ENCODE data around the gene NME3. TPM values are rescaled to one million over a fixed set of nuclear protein-coding genes. Genes with fewer than 3 reads are reported as not detected.
"Not testable (repeated sequence)": the region's sequence is repeated elsewhere in the genome, so short reads cannot be mapped to it uniquely, and the experiment has no call there.

The NME3 gene
- polyA plus RNA-seq = 10 to 100 TPM; 60.5 to 88.3 (median 79.7) TPM

DNA sequence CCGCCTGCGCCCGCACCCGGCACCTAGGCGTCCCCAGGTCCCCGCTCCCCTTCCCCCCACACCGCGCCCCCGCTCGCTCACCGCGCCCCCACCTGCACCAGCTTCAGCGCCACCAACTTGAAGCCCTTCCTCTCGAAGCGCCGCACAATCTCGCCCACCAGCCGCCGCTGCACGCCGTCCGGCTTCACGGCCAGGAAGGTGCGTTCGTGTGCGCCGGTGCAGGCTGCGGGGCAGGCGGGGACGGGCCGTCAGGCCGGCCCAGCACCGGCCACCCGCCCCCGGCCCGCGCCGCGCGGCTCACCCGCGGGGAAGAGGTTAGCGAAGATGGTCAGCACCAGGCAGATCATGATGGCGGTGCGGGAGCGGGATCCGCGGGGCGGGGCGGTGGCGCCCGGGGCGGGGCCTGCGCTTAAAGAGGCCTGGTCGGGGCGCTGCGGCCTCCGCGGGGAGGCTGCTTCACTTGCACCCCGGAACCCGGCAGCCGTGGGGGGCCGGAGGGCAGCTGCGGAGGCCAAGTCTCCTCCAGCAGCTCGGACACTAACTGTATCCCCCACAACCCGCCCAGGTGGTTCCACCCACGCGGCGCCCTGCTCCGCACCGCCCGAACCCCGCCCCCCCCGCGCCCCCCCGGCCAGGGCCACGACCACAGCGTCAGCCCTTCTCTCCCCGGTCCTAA lies at the start of gene NME3:
Gene NME3 (minus strand): TSS at position 356 of the 676 bp plus-strand sequence. CDS start 9 bp downstream, at position 347.
- WGBS, 3 donors = 1% methylated on average over 43 to 79 of the region's 79 CpGs
- no peak within 1 kb of the TSS for H3K27ac ChIP-seq (ENCODE audit: low read depth, low read length)

DNA sequence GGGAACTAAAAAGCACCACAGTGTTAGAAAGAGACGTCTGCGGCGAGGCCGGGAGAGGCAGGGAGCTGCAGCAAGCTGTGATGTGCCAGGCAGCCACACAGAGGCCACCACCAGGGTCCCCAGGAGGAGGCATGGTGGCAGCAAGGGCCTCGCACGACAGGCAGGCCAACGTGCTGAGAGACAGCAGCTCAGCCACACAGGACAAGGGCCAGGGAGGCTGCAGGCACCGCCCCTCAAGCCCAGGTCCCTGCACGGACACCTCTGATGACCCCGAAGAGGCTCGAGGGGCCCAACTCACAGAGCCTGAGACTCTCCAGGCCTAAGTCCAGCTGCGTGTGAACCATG lies 49.6 kb upstream of the NME3 start:
- WGBS, 3 donors = 89 to 94% (median 91%) methylated on average over 11 to 12 of the region's 12 CpGs
- H3K27ac ChIP-seq (ENCODE audit: low read depth, low read length) = no peak overlapping the region

DNA sequence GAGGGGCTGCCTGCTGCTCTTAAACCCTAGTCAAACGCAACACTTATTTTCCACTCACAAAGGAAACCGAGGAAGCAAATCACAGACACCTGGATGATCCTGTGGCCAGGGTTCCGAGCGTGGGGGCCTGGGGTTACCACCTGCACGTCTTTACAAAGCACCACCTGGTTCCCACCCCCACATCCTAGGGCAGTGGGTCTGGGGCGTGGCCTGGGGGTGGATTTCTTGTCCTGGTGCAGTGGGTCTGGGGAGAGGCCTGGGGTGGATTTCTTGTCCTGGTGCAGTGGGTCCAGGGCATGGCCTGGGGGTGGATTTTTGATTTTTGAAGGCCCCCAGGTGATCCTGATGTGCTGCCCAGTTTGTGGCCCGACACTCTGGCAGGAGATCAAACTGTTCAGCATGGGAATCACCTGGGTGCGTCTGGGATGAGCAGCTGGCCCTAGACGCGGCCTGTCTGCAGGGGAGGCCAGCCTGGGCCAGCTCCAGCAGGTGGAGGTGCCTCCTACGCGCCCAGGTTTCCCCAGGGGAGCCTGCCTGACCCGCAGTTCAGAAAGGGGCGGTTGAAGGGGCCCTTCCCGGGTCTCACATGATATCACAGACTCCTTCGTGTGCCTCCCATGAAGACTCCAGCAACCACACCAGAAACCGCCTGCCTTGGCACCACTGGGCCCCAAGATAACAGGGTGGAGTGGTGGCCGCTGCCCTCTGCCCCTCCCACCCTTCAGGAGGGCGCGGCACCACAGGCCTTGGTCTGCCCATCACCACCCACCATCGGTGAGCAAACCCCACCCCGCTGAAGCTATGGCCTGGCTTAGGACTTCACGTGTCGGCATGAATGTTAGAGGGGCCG lies 49.0 kb upstream of the NME3 start:
- 90 to 91% (median 91%) methylated on average over 25 of the region's 25 CpGs for WGBS, 3 donors

DNA sequence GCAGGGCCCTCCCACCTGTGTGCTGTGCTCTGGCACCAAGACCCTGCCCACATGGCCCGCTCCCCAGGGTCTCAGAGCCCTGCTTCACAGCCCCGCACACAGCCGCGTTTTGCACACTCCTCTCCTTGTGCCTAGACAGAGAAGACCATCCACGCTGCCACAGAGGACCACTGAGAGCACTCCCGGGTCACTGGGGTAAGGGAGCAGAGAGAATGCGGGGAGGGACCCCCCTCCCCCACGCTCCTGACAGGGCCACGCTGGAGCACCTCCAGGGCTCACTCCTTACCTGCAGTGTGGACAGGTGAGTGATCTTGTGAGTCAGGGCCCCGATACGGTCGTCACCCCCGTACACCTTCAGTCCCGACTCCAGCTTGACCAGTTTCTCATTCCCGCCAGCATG lies 48.3 kb upstream of the NME3 start:
- 91 to 96% (median 93%) methylated on average over 15 of the region's 15 CpGs for WGBS, 3 donors
- no peak overlapping the region for H3K27ac ChIP-seq (ENCODE audit: low read depth, low read length)

More for the DNA sequence above, 49.0 kb upstream of the NME3 start:
- H3K27ac ChIP-seq (ENCODE audit: low read depth, low read length) = no peak overlapping the region

DNA sequence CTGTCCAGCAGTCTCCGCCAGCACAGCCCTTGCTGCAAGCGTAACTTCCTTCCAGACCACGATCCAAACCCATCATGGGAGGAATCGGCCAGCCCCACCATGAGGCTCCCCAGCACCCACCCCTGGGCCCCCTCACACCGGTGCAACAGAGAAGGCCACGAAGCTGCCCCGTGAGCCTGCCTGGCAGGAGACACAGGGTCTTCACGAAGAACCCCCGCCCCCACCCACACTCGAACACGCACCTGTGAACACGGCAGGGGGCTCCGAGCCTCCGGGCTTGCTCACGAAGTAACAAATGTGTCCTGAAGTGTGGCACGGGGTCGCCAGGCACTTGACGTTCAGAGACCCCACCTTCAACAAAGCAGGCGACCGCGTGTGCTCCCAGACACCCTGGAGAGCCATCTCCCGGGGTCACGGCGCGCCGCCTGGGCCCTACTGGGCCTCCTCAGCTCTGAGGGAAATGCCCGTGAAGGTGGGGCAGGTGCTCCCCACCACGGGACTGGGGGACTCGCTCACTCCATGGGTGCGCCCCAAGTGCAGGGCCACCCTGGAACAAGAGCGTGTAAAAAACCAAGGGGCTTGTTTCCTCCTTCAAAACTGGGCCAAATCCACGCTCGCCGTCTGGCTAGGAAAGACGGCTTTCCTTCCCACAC lies 47.7 kb upstream of the NME3 start:
- 92 to 96% (median 95%) methylated on average over 35 of the region's 35 CpGs for WGBS, 3 donors

DNA sequence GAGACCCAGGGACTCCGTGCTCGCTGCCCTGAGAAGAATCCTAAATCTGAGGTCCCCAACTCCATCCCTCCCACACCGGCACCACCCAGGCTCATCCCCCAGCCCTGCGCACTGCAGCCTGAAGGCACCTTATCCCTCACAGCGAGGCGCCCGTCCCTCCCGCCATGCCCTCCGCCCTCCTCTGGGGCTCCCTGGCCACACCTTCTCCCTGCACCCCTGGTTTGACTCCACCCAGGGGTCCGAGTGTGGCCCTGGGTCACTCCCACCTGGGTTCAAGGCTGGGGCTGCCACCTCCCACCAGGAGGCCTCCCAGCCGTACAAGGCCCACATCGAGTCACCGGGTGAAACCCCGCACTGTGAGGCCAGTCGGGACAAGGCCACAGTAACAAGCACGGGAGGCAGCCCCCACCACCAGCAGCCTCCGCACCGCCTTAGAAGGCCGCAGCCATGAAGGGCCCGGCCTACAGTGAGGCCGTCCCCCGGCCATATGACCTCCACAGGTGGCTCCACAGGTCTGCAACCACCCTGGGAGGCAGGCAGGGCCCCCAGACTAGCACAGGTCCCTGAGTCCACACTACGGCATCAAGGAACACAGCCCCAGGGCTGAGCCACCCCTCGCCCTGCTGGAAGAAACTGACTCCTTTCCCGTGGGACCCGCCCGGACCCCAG lies 47.0 kb upstream of the NME3 start:
- 93 to 97% (median 96%) methylated on average over 24 to 27 of the region's 27 CpGs for WGBS, 3 donors
- no peak overlapping the region for H3K27ac ChIP-seq (ENCODE audit: low read depth, low read length)

More for the DNA sequence above, 47.7 kb upstream of the NME3 start:
- H3K27ac ChIP-seq (ENCODE audit: low read depth, low read length) = no peak overlapping the region

DNA sequence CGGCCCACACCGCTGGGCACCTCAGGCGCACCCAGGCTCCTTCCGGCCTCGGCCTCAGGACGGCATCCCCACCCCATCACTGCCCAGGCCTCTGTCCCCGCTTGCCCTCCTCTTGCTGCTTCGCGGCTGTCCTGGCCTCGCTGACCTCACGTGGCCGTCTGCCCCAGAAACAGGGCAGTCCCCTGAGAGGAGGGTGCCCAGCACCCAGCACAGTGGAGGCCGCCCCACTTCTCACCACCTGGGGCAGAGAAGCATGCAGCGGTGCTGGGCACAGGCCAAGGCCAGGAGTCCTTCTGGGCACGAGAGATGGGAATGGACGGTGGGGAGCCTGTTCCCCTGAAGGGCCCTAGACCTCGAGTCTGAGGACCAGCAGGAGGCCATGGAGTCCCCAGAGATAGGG lies 46.4 kb upstream of the NME3 start:
- WGBS, 3 donors = 90 to 94% (median 93%) methylated on average over 16 to 17 of the region's 17 CpGs
- H3K27ac ChIP-seq (ENCODE audit: low read depth, low read length) = no peak overlapping the region

DNA sequence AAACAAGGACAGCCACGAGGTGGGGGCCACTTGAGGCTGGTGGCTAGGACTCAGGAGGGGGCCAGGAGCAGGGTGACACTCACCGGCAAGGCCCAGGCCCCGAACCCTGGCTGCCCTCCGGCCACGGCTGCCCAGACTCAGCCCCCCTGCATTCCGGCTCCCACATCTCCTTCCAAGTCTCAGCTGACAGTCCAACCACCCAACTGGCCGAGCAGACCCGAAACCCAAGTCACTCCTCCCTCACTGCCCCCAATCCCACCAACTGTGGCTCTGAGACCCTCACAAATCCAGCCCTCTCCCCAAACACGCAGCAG lies 45.9 kb upstream of the NME3 start:
- WGBS, 3 donors = 91 to 95% (median 93%) methylated on average over 9 of the region's 9 CpGs
- H3K27ac ChIP-seq (ENCODE audit: low read depth, low read length) = no peak overlapping the region

DNA sequence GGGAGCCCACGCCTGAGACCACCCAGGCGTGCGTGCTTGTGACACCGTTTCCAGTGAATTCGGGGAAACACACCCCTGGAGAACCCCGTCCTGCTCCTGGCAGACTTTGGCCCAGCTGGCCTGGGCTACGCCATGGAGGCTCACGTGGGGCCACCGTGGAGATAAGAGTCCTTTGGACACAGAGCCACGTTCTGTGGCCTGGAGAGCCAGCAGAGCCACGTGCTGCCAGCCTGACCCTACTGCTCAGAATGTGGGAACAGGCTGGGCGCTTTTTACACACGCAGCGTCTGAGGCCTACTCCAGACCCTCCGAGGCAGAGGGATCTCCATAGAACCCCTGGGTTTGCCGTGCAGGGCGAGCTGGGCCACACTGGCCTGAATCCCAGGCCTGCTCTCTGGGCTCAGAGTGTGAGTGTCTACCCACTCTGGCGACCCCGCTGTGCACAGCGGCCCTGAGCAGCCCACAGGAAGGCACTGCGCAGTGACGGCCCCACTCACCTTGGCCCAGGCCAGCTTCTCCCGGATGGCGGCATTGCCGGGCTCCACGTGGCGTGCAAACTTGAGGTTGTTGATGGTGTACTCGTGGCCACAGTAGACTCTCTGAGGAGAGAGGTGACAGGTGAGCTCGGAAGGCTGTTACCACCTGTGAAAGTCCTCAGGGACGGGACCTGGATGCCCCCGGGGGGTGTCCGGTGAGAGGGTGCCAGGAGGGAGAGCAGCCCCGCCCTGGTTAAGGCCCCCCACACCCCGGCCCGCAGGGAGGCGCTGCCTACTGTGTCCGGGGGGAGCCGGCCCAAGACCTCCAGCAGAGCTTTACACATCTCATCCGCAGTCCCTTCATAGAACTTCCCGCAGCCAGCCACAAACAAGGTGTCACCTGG lies 45.3 kb upstream of the NME3 start:
- WGBS, 3 donors = 90 to 94% (median 92%) methylated on average over 35 to 40 of the region's 40 CpGs

DNA sequence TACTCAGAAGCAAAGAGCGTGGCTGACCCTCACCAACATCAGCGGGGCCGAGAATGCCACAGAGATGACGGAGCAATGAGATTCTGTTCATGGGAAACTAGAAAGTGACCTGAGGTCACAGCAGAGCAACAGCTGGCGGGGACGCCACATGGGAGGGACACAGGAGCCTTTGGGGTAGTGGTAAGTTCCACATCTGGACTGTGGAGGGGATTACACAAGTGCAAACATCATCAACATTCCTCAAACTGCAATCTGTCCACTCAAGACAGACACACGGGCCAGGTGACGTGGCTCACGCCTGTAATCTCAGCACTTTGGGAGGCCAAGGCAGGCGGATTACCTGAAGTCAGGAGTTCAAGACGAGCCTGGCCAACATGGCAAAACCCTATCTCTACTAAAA lies 44.1 kb upstream of the NME3 start:
- 88 to 92% (median 92%) methylated on average over 11 of the region's 11 CpGs for WGBS, 3 donors
- no peak overlapping the region for H3K27ac ChIP-seq (ENCODE audit: low read depth, low read length)

More for the DNA sequence above, 45.3 kb upstream of the NME3 start:
- no peak overlapping the region for H3K27ac ChIP-seq (ENCODE audit: low read depth, low read length)

DNA sequence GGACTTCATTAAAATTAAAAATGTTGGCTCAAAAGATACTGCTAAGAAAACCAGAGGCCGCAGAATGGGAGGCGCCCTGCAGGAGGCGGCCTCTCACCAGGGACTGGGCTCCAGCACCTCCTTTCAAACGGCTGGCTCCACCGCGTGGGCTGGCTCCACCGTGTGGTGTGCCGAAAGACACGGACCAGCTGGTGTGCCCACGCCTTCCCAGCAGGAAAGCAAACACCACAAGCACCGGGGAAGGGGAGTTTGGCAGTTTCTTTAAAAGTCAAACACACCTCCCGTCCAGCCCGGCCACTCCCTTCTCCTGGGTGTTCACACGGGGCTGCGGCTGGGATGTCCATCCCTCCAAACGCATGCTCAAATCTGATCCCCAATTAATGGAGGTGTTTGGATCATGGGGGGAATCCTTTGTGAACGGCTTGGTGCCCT lies 41.4 kb upstream of the NME3 start:
- 13 to 25% (median 25%) methylated on average over 17 of the region's 17 CpGs for WGBS, 3 donors

DNA sequence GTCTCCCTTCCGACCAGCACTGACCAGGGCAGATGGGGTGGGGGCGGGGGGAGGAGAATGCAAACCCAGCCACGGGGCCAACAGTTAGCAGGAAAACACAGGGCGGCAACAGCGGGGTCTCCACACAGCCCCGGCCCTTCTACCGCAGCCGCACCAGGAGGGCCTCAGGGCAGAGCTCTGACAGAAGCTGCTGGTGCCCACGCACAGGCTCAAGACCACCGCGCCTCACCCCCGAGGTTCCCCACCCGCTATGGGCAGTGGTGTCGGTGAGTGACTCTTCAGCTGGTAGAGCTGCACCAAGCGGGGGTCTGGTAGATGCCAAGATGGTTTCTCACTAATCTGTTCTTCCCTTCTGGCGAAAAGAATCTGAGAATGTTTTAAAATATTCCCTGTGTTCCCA lies 39.2 kb upstream of the NME3 start:
- H3K27ac ChIP-seq (ENCODE audit: low read depth, low read length) = no peak overlapping the region
- 93 to 96% (median 96%) methylated on average over 16 of the region's 16 CpGs for WGBS, 3 donors

More for the DNA sequence above, 41.4 kb upstream of the NME3 start:
- no peak overlapping the region for H3K27ac ChIP-seq (ENCODE audit: low read depth, low read length)

DNA sequence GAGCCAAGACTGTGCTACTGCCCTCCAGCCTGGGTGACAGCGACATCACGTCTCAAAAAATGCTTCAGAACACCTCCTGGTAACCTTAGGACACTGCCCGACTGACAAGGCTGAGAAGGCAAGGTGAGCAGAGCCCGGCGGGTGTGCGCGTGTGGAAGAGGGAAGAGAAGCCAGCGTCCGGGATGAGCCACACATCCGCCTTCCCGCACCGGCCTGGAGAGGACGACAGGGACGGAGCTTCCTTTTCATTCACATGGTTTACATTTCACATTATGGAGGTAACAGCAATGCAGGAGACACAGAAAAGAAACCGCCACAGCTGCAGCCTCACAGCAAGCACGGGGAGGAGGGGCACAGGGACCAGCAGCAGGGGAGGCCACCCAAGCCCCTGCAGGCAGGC lies 38.8 kb upstream of the NME3 start:
- no peak overlapping the region for H3K27ac ChIP-seq (ENCODE audit: low read depth, low read length)
- 92 to 97% (median 96%) methylated on average over 14 to 16 of the region's 16 CpGs for WGBS, 3 donors

DNA sequence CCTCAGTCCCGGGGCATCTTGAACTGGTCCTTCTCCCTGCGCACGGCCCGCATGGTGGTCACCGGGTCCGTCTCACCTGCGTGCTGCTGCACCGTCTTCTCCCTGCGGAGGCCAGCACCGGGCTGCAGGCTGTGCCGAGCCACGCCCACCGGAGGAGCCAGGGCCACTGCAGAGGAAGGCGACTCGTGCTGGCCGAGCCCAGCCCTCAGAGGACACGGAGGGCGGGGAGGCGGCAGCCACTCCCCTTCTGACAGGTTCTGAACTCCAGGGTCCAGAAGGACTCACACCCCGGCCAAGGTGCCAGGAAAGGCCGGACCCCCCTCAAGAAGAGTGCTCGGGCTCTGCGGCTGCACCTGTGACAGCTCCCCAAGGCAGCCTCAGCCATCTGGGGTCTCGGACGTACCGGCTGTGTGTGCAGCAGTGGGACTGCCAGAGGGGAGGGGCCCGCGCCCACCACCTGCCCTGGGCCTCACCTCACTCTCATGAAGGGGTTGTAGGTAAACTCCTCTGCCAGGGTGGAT lies 38.0 kb upstream of the NME3 start:
- H3K27ac ChIP-seq (ENCODE audit: low read depth, low read length) = no peak overlapping the region
- 70 to 85% (median 75%) methylated on average over 28 of the region's 28 CpGs for WGBS, 3 donors

DNA sequence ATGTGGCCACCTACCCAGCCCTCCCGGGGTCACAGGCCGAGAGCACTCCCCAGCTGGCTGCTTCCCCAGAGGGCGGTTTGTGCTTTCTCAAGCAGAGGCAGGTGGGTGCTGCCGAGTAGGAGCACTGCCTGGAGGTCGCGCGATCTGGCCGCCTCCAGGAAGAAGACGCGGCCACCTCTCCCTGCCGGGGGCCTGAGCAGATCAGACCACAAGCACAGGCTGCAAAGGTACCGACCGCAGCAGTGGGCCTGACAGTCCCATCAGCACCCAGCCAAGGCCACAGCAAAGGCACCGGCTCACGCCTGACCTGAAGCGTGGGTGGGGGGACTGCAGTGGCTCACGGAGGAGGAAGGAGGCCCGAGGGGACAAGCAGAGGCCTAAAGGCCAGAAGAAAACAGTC lies 37.3 kb upstream of the NME3 start:
- H3K27ac ChIP-seq (ENCODE audit: low read depth, low read length) = no peak overlapping the region
- 76 to 91% (median 80%) methylated on average over 18 of the region's 18 CpGs for WGBS, 3 donors

DNA sequence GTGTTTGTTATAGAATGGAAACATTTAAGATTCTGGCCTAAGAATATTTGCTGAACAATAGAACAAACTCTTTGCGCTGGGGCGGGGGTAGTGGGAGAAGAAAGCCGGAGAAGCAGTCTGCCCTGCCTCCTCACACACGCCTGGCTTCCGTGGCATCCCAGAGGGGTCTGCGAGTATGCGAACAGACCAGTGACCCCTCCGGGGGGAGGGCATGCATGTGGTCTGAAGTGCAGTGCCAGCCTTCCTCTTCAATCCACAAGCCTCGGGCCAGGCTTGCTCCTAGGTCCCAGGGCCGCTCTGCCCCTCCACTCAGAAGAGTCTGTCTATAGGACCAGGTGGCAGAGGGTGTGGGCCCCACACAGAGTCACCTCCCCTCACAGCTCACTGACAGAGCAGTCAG lies 36.3 kb upstream of the NME3 start:
- H3K27ac ChIP-seq (ENCODE audit: low read depth, low read length) = no peak overlapping the region
- WGBS, 3 donors = 83 to 92% (median 87%) methylated on average over 10 of the region's 10 CpGs

DNA sequence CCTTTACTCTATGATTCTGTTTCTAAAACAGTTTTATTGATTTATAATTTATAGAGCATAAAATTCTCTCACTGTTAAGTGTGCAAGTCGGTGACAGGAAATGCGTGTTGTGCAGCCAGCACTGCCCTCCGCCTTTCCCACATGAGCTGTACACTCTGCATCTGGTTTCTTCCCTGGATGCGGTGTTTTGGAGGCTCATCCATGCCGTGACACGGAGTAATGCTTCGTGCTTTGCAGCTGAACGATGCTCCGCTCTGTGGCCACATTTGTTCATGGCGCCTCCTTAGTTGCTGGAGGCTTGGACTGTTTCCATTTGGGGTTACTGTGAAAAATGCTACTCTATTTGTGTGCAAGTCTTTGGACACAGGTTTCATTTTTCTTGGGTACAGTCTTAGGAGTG lies 29.4 kb upstream of the NME3 start:
- no peak overlapping the region for H3K27ac ChIP-seq (ENCODE audit: low read depth, low read length)
- WGBS, 3 donors = 77 to 86% (median 84%) methylated on average over 10 of the region's 10 CpGs

DNA sequence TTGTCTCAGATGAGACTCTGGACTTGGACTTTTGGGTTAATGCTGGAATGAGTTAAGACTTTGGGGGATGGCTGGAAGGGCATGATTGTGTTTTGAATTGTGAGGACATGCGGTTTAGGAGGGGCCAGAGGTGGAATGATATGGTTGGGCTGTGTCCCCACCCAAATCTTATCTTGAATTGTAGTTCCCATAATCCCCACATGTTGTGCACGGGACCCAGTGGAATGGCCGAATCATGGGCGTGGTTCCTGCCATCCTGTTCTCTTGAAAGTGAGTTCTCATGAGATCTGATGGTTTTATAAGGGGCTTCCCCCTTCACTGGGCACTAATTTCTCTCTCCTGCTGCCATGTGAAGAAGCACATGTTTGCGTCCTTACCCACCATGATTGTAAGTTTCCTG lies 27.9 kb upstream of the NME3 start:
- 70 to 85% (median 84%) methylated on average over 5 of the region's 5 CpGs for WGBS, 3 donors
- H3K27ac ChIP-seq (ENCODE audit: low read depth, low read length) = not testable (repeated sequence)

Measured in adipose tissue (tissue), 3 donors.